Lower leg skin (tissue), 3 donors: ENCODE results near the gene CDK12.

Experiments used
- CTCF ChIP-seq, 3 donors: fragments of 450-650 bp; IDR thresholded peaks; one replicate each; pipeline ENCODE4 v1.5.1; 2016; ENCODE audit warnings: antibody characterized with exemption in 3 of 3, mild to moderate bottlenecking in 3 of 3, moderate library complexity in 2 of 3
- POLR2A ChIP-seq, 2 donors: fragments of 450-650 bp; IDR thresholded peaks; one replicate each; pipeline ENCODE4 v1.6.1; 2016 to 2017; ENCODE audit warnings: antibody characterized with exemption in 2 of 2, mild to moderate bottlenecking in 1 of 2, moderate library complexity in 1 of 2

GRCh38 chr17:39566094-39566850, 105.0 kb downstream of the CDK12 start:
- TF ChIP-seq CTCF (IDR thresholded peaks at IDR 0.05) (no peak), POLR2A (IDR thresholded peaks at IDR 0.05) (no peak)
